HepG2 (cell line): ENCODE measurements around the gene ODC1. TPM values are rescaled to one million over a fixed set of nuclear protein-coding genes. Genes with fewer than 3 reads are reported as not detected.
A peak's percentile ranks its signal among the peaks of the same experiment; 100 is the strongest.

Experiments
- CBX5 ChIP-seq: sonication (generic); formaldehyde crosslinking; IDR thresholded peaks from 2 replicates; pipeline ENCODE4 v1.4.0; 2020; ENCODE audit warnings: missing genetic modification reagents, borderline replicate concordance
- ELF1 ChIP-seq: sonication (generic); formaldehyde crosslinking; IDR thresholded peaks from 2 replicates; pipeline ENCODE4 v1.4.0; 2020; ENCODE audit warnings: missing genetic modification reagents
- GABPA ChIP-seq, 2 experiments: IDR thresholded peaks; 2 replicates each; pipeline ENCODE4 v1.6.1; 2011 to 2016; ENCODE audit warnings: low read depth in 2 of 2, low read length in 1 of 2, missing biosample characterization in 1 of 2, missing genetic modification characterization in 1 of 2
- GZF1 ChIP-seq: sonication (generic); formaldehyde crosslinking; IDR thresholded peaks from 2 replicates; pipeline ENCODE4 v1.5.1; 2020; ENCODE audit warnings: mild to moderate bottlenecking, missing genetic modification reagents
- KMT2A ChIP-seq: sonication (generic); formaldehyde crosslinking; IDR thresholded peaks from 2 replicates; pipeline ENCODE4 v1.4.0; 2020; ENCODE audit warnings: missing genetic modification reagents
- PAF1 ChIP-seq: IDR thresholded peaks from 2 replicates; pipeline ENCODE4 v1.6.1; 2016; ENCODE audit warnings: missing genetic modification reagents, missing compliant biosample characterization
- PHF21A ChIP-seq: sonication (generic); formaldehyde crosslinking; IDR thresholded peaks from 2 replicates; pipeline ENCODE4 v1.5.0; 2020; ENCODE audit warnings: mild to moderate bottlenecking, missing genetic modification reagents
- SKI ChIP-seq: fragments of 450-650 bp; IDR thresholded peaks from one replicate; pipeline ENCODE4 v1.6.1; 2018; ENCODE audit warnings: mild to moderate bottlenecking; ENCODE audit not compliant: partially characterized antibody
- SMAD3 ChIP-seq: sonication (generic); formaldehyde crosslinking; IDR thresholded peaks from 2 replicates; pipeline ENCODE4 v1.4.0; 2020; ENCODE audit warnings: missing genetic modification reagents
- TBX3 ChIP-seq: fragments of 450-650 bp; IDR thresholded peaks from 2 replicates; pipeline ENCODE4 v1.6.1; 2017; ENCODE audit warnings: antibody characterized with exemption, mild to moderate bottlenecking, inconsistent platforms, borderline replicate concordance
- ZNF124 ChIP-seq: sonication (generic); formaldehyde crosslinking; IDR thresholded peaks from 2 replicates; pipeline ENCODE4 v1.4.0; 2020; ENCODE audit warnings: missing genetic modification reagents
- ZNF20 ChIP-seq: sonication (generic); formaldehyde crosslinking; IDR thresholded peaks from 2 replicates; pipeline ENCODE4 v1.4.0; 2020; ENCODE audit warnings: mild to moderate bottlenecking, moderate library complexity, missing genetic modification reagents
- ZNF546 ChIP-seq: sonication (generic); formaldehyde crosslinking; conservative IDR thresholded peaks from 2 replicates; pipeline ENCODE4 v1.8.1; 2023; ENCODE audit warnings: mild to moderate bottlenecking, missing genetic modification reagents
- polyA plus RNA-seq, 8 experiments: library from polyadenylated mRNA; depleted of rRNA in 3 of 8; stranded (reverse) in 7 of 8; unstranded in 1 of 8; fragments of >200 nt; fragmentation: Illumina TruSeq in 4 of 8; extraction: Trizol in 4 of 8; gene quantifications; 2 replicates each; pipeline versions ENCODE4 v1.2.1 to v1.2.3, GENCODE V29; 2011 to 2016; ENCODE audit warnings: low read depth in 4 of 8, missing spikeins in 1 of 8, mixed read lengths in 1 of 8; ENCODE audit not compliant: insufficient read depth in 1 of 8
- total RNA-seq, 5 experiments: library from RNA; depleted of rRNA; stranded (reverse); fragments of >200 nt; fragmentation: Illumina TruSeq; extraction: Trizol; gene quantifications; 2 replicates each; pipeline ENCODE4 v1.2.3, GENCODE V29; 2016; ENCODE audit warnings: low read depth in 1 of 5
- TF ChIP-seq, protein P1 (sequence below): sonication (generic); formaldehyde crosslinking; IDR thresholded peaks from 2 replicates; pipeline ENCODE4 v1.4.0; 2020; ENCODE audit warnings: mild to moderate bottlenecking, missing genetic modification reagents
- TF ChIP-seq, protein P2 (sequence below): sonication (generic); formaldehyde crosslinking; IDR thresholded peaks from 2 replicates; pipeline ENCODE4 v1.9.0; 2021; ENCODE audit warnings: missing genetic modification reagents, borderline replicate concordance
- TF ChIP-seq, protein P3 (sequence below): sonication (generic); formaldehyde crosslinking; IDR thresholded peaks from 2 replicates; pipeline ENCODE4 v1.4.0; 2020; ENCODE audit warnings: missing genetic modification reagents
- TF ChIP-seq, protein P4 (sequence below): sonication (generic); formaldehyde crosslinking; IDR thresholded peaks from 2 replicates; pipeline ENCODE4 v1.4.0; 2020; ENCODE audit warnings: missing genetic modification reagents, low read depth, mild to moderate bottlenecking, borderline replicate concordance
- TF ChIP-seq, protein P5 (sequence below): IDR thresholded peaks from 2 replicates; pipeline ENCODE4 v1.6.1; 2018; ENCODE audit warnings: missing genetic modification reagents, mild to moderate bottlenecking, missing compliant biosample characterization

The ODC1 gene
- total and polyA plus RNA-seq, 2 of the 13 experiments (the other 11 are each of a cell fraction or from before 2014, with no cell fraction given), result 142 to 371 TPM

DNA sequence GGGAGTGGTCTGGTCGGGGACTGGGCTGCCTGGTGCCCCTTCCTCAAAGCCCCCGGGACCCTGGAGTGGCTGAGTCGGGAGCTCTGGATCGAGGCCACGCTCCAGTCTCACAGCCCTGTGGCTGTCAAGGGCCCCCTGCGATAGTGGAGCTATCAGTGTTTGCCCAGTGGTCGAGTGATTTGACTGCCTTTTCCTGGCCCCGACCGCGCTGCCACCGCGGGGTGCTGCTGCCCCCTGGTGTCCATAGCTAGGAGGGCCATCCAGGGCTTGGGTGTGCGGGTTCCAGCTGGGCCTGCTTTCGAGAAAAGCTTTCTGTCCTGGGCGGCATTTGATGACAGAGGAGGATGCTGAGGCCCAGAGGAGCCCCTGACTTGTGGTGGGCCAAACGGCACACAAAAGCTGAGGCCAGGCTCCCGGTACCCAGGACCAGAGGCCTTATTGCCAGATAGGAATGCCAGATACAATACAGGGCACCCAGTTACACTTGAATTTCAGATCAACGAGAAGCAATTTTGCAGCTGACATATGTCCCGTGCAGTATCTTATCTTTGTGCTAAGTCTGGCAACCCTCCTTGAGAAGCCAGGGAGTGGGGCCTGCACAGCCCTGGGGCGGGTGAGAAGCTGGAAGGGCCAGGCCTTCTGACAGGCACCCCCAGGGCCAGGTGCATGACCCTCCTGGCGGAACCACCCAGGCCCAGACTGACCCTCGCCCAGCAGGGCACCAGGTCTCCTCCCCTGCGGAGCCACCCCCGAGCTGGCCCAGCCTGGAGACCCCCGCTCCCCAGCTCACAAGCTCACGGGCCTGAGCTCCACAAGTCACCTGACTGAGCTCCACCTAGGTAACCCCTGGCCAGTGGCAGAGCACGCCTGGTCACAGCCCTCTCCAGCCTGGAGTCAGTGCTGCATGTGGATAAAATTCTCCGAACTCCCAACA lies 13.0 kb downstream of the ODC1 start (continued):
- TF ChIP-seq, protein P1, sequence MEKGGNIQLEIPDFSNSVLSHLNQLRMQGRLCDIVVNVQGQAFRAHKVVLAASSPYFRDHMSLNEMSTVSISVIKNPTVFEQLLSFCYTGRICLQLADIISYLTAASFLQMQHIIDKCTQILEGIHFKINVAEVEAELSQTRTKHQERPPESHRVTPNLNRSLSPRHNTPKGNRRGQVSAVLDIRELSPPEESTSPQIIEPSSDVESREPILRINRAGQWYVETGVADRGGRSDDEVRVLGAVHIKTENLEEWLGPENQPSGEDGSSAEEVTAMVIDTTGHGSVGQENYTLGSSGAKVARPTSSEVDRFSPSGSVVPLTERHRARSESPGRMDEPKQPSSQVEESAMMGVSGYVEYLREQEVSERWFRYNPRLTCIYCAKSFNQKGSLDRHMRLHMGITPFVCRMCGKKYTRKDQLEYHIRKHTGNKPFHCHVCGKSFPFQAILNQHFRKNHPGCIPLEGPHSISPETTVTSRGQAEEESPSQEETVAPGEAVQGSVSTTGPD, result peak; percentile 49; the same call in 1 of the 2 replicates
- TF ChIP-seq PHF21A (CRISPR knock-in tag) (no peak), KMT2A (no peak), ZNF124 (CRISPR knock-in tag) (no peak), PAF1 (CRISPR knock-in tag) (no peak), SKI (no peak), ZNF546 (no peak), GABPA (IDR thresholded peaks at IDR 0.05; ENCODE audit: low read depth, low read length) (no peak), GABPA (CRISPR knock-in tag; IDR thresholded peaks at IDR 0.05; ENCODE audit: low read depth) (no peak), GZF1 (CRISPR knock-in tag) (no peak; the same call in 1 of the 2 replicates), ELF1 (CRISPR knock-in tag) (no peak; the same call in 1 of the 2 replicates), ZNF20 (no peak), SMAD3 (CRISPR knock-in tag) (peak; percentile 89; the same call in 1 of the 2 replicates), CBX5 (CRISPR knock-in tag) (no peak), TBX3 (no peak)
- TF ChIP-seq, protein P2, sequence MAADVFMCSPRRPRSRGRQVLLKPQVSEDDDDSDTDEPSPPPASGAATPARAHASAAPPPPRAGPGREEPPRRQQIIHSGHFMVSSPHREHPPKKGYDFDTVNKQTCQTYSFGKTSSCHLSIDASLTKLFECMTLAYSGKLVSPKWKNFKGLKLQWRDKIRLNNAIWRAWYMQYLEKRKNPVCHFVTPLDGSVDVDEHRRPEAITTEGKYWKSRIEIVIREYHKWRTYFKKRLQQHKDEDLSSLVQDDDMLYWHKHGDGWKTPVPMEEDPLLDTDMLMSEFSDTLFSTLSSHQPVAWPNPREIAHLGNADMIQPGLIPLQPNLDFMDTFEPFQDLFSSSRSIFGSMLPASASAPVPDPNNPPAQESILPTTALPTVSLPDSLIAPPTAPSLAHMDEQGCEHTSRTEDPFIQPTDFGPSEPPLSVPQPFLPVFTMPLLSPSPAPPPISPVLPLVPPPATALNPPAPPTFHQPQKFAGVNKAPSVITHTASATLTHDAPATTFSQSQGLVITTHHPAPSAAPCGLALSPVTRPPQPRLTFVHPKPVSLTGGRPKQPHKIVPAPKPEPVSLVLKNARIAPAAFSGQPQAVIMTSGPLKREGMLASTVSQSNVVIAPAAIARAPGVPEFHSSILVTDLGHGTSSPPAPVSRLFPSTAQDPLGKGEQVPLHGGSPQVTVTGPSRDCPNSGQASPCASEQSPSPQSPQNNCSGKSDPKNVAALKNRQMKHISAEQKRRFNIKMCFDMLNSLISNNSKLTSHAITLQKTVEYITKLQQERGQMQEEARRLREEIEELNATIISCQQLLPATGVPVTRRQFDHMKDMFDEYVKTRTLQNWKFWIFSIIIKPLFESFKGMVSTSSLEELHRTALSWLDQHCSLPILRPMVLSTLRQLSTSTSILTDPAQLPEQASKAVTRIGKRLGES, result no peak
- TF ChIP-seq, protein P3, sequence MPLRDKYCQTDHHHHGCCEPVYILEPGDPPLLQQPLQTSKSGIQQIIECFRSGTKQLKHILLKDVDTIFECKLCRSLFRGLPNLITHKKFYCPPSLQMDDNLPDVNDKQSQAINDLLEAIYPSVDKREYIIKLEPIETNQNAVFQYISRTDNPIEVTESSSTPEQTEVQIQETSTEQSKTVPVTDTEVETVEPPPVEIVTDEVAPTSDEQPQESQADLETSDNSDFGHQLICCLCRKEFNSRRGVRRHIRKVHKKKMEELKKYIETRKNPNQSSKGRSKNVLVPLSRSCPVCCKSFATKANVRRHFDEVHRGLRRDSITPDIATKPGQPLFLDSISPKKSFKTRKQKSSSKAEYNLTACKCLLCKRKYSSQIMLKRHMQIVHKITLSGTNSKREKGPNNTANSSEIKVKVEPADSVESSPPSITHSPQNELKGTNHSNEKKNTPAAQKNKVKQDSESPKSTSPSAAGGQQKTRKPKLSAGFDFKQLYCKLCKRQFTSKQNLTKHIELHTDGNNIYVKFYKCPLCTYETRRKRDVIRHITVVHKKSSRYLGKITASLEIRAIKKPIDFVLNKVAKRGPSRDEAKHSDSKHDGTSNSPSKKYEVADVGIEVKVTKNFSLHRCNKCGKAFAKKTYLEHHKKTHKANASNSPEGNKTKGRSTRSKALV (CRISPR knock-in tag), result 0 out of 2 replicates have a peak, but pooled peaks have one; percentile 47
- TF ChIP-seq, protein P4, sequence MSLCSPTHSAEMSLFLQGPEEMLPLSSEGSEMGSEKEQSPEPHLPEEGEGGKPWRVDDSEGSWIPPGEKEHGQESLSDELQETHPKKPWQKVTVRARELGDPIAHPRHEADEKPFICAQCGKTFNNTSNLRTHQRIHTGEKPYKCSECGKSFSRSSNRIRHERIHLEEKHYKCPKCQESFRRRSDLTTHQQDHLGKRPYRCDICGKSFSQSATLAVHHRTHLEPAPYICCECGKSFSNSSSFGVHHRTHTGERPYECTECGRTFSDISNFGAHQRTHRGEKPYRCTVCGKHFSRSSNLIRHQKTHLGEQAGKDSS (CRISPR knock-in tag), result peak; percentile 54; the same call in 1 of the 2 replicates
- TF ChIP-seq, protein P5, sequence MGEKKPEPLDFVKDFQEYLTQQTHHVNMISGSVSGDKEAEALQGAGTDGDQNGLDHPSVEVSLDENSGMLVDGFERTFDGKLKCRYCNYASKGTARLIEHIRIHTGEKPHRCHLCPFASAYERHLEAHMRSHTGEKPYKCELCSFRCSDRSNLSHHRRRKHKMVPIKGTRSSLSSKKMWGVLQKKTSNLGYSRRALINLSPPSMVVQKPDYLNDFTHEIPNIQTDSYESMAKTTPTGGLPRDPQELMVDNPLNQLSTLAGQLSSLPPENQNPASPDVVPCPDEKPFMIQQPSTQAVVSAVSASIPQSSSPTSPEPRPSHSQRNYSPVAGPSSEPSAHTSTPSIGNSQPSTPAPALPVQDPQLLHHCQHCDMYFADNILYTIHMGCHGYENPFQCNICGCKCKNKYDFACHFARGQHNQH (CRISPR knock-in tag), result peak; percentile 78; the same call in 1 of the 2 replicates
